B cell (primary cell): ENCODE measurements around the gene SEC24B. TPM values are rescaled to one million over a fixed set of nuclear protein-coding genes. Genes with fewer than 3 reads are reported as not detected.

Source experiments
- ATAC-seq: fragments of 200-7000 bp; cut with Tn5 transposase; one replicate; pipeline ENCODE4 v1.10.0; 2021; ENCODE audit warnings: low read depth, mild to moderate bottlenecking, moderate number of reproducible peaks, moderate library complexity
- CTCF ChIA-PET: fragments of 350-600 bp; sonication (Branson Sonifier 250); formaldehyde crosslinking; loops from one replicate; lab custom pipeline; 2021; ENCODE audit warnings: antibody characterized with exemption, inconsistent platforms; lab: Charles Lee
- POLR2A ChIA-PET: fragments of 350-600 bp; sonication (Branson Sonifier 250); formaldehyde crosslinking; loops from one replicate; lab custom pipeline; 2021; ENCODE audit warnings: antibody characterized with exemption; lab: Charles Lee
- DNase-seq: peaks from one replicate; pipeline ENCODE4 v3.0.0; 2013
- H2AFZ ChIP-seq: 2 replicates; pipeline ENCODE4 v1.6.1; 2012; ENCODE audit warnings: mild to moderate bottlenecking, low read depth, low read length; ENCODE audit not compliant: insufficient read depth, poor library complexity, severe bottlenecking
- H3K27ac ChIP-seq, 2 donors: 1 replicate in 1 of 2; 2 replicates in 1 of 2; pipeline ENCODE4 v1.5.1; 2012 to 2013; ENCODE audit warnings: low read length in 2 of 2, mild to moderate bottlenecking in 2 of 2, moderate library complexity in 1 of 2
- H3K27me3 ChIP-seq, 4 experiments: fragments of 200-600 bp in 1 of 4; sonication (generic) in 1 of 4; replicated peaks in 1 of 4; 1 replicate in 2 of 4; 2 replicates in 2 of 4; pipeline versions ENCODE4 v1.6.1 to v1.7.0; 2013 to 2016; ENCODE audit warnings: low read length in 3 of 4, mild to moderate bottlenecking in 2 of 4, mixed read lengths in 1 of 4, moderate library complexity in 1 of 4; ENCODE audit not compliant: insufficient read depth in 4 of 4, control insufficient read depth in 3 of 4; ENCODE audit errors: control extremely low read depth in 1 of 4
- H3K36me3 ChIP-seq, 2 experiments: replicated peaks in 1 of 2; 1 replicate in 1 of 2; 2 replicates in 1 of 2; pipeline versions ENCODE4 v1.6.1 to v1.7.1; 2013; ENCODE audit warnings: low read length in 1 of 2; ENCODE audit not compliant: insufficient read depth in 2 of 2, control insufficient read depth in 1 of 2; ENCODE audit errors: control extremely low read depth in 1 of 2, extremely low read depth in 1 of 2
- H3K4me1 ChIP-seq, 2 donors: fragments of 200-600 bp in 1 of 2; sonication (generic) in 1 of 2; 1 replicate in 1 of 2; 2 replicates in 1 of 2; pipeline versions ENCODE4 v1.5.1 to v1.6.1; 2013 to 2017; ENCODE audit warnings: low read length in 2 of 2; ENCODE audit not compliant: control insufficient read depth in 2 of 2, insufficient read depth in 2 of 2
- H3K4me2 ChIP-seq: replicated peaks from 2 replicates; pipeline ENCODE3; 2012; ENCODE audit warnings: mild to moderate bottlenecking, low read depth, low read length; ENCODE audit not compliant: poor library complexity, severe bottlenecking
- H3K4me3 ChIP-seq, 5 experiments: fragments of 200-600 bp in 1 of 5; sonication (generic) in 1 of 5; 1 replicate in 3 of 5; 2 replicates in 2 of 5; pipeline versions ENCODE4 v1.5.1 to v1.7.0; 2011 to 2016; ENCODE audit warnings: low read length in 4 of 5, mild to moderate bottlenecking in 4 of 5, low read depth in 2 of 5, control low read depth in 1 of 5, moderate library complexity in 1 of 5; ENCODE audit not compliant: insufficient read depth in 1 of 5; ENCODE audit errors: control extremely low read depth in 1 of 5, extremely low read depth in 1 of 5
- H3K79me2 ChIP-seq: fragments of 200-600 bp; sonication (generic); one replicate; pipeline ENCODE4 v1.6.0; 2016; ENCODE audit warnings: low read length; ENCODE audit not compliant: control insufficient read depth, insufficient read depth
- H3K9ac ChIP-seq: fragments of 200-600 bp; sonication (generic); 2 replicates; pipeline ENCODE4 v1.6.1; 2017; ENCODE audit warnings: mild to moderate bottlenecking, low read length, moderate library complexity
- H3K9me3 ChIP-seq, 3 donors: one replicate each; pipeline versions ENCODE4 v1.6.1 to v1.7.1; 2013; ENCODE audit warnings: low read length in 2 of 3; ENCODE audit not compliant: control insufficient read depth in 2 of 3, insufficient read depth in 1 of 3; ENCODE audit errors: control extremely low read depth in 1 of 3
- H4K20me1 ChIP-seq: 2 replicates; pipeline ENCODE4 v1.6.0; 2012; ENCODE audit warnings: mild to moderate bottlenecking, low read length; ENCODE audit not compliant: insufficient read depth, control insufficient read depth, poor library complexity, severe bottlenecking
- H3K27ac Mint-ChIP-seq: one replicate; pipeline ENCODE4 v1.8.0; 2021; ENCODE audit warnings: mixed read lengths
- H3K27me3 Mint-ChIP-seq: one replicate; pipeline ENCODE4 v1.8.0; 2021; ENCODE audit warnings: mixed read lengths
- H3K4me1 Mint-ChIP-seq: one replicate; pipeline ENCODE4 v1.8.0; 2021; ENCODE audit warnings: mixed read lengths
- H3K4me3 Mint-ChIP-seq: one replicate; pipeline ENCODE4 v1.8.0; 2021; ENCODE audit warnings: mixed read lengths
- H3K9me3 Mint-ChIP-seq: one replicate; pipeline ENCODE4 v1.8.0; 2022; ENCODE audit warnings: mixed read lengths; ENCODE audit not compliant: insufficient read depth
- EZH2 ChIP-seq: IDR thresholded peaks from 2 replicates; pipeline ENCODE4 v1.6.1; 2012; ENCODE audit warnings: borderline replicate concordance, low read depth, mild to moderate bottlenecking, moderate library complexity, low read length; ENCODE audit not compliant: insufficient read depth, poor library complexity, severe bottlenecking
- WGBS: methylation state at CpG from one replicate; pipeline ENCODE4 v1.1.5; 2013; ENCODE audit warnings: missing lambda C conversion rate; ENCODE audit not compliant: insufficient coverage; 5-methylcytosine and 5-hydroxymethylcytosine counted together
- intact Hi-C: fragments of 100-400 bp; cut with micrococcal nuclease; formaldehyde crosslinking; loops from one replicate; pipeline ENCODE4 v1.10.0; 2022
- polyA plus RNA-seq: library from polyadenylated mRNA; depleted of rRNA; stranded (reverse); fragments of >200 nt; gene quantifications from 2 replicates; pipeline ENCODE4 v1.2.3, GENCODE V29; 2012
- total RNA-seq, 2 donors: library from RNA; stranded (reverse); fragments of 120-200 nt in 1 of 2; gene quantifications; 1 replicate in 1 of 2; 2 replicates in 1 of 2; pipeline versions ENCODE4 v1.2.3 to v1.2.4, GENCODE V29; 2013 to 2022
- TF ChIP-seq, protein P1 (sequence below): fragments of 200-600 bp; IDR thresholded peaks from one replicate; pipeline ENCODE4 v1.8.0; 2022; ENCODE audit warnings: antibody characterized with exemption, mild to moderate bottlenecking

Gene SEC24B
- total and polyA plus RNA-seq, 2 donors (not counting 1 experiment from before 2014, with no cell fraction given) = 22.6 to 46.4 TPM

DNA sequence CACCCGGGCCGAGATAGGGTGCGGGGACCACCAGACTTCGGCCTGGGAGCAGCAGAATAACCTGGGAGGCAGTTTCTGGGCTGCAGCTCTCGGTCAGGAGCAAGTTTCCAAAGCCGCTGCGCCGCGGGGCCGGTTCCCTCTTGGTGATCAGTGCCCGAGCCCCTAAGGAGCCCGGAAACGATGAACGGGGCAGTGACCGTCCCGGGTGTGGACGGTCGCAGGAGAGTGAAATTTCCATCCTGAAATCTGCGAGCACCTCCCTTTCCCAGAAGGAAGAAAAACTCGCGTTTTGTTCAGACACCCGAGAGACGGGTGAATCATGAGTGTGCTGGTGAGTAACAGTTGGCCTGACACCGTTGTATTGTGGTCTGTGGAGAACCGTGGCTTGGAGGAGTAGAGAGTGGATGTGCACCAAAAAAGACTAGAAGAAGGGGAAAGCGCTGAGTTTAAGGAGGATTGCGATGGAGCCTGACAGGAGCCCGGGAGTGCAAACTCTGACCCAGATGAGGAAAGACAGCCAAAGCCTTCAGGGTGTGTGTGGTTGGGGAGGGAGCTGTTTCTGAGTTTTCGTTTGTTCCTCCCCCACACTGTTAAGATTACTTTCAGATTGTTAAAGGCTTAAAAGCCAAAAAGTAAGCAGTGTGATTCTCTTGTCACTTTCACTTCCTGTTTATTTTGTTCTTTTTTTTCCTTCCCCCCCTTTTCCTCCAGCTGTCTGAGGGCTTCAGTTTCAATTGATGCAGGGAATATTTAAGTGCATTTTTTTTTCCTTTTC, 127.3 kb downstream of the SEC24B start:
- Histone ChIP-seq H3K27ac (peak overlapping the region; percentile 67 to 83), H2AFZ (peak overlapping the region; percentile 94), H3K36me3 (no peaks in the 10 kb centered on the region), H3K4me2 (peak overlapping the region; percentile 86), H3K4me3 (peak overlapping the region; percentile 83 to 93 (median 91)), H3K4me1 (peaks cover 17 to 19% of the 10 kb centered on the region in 2 donors), H3K9ac (peak overlapping the region; percentile 89), H4K20me1 (peaks cover 46% of the 10 kb centered on the region), H3K79me2 (peaks cover 61% of the 10 kb centered on the region), H3K9me3 (peaks cover 0 to 14% (median 0%) of the 10 kb centered on the region in 3 donors), H3K27me3 (no peaks in the 10 kb centered on the region)
- CTCF ChIA-PET = interaction anchor here (1.0 kb wide), 1 partner anchor 142 kb away, joined by 6 read pairs; the partner anchor contains the start of gene CASP6
- intact Hi-C loops = loop anchor here (1.0 to 10.0 kb wide), 6 partner anchors 54 to 636 kb away; partner anchors contain the start of genes CASP6, ELOVL6, GAR1 and SEC24B
- Mint-ChIP-seq H3K27me3 (no peaks in the 10 kb centered on the region), H3K4me3 (peak overlapping the region; percentile 100), H3K4me1 (peaks cover 50% of the 10 kb centered on the region), H3K27ac (peak overlapping the region; percentile 100), H3K9me3 (no peaks in the 10 kb centered on the region)
- ATAC-seq = peak; percentile 64
- DNase-seq = peak; percentile 87
- POLR2A ChIA-PET = interaction anchor here (0.6 to 2.6 kb wide), 4 partner anchors 56 to 1571 kb away, joined by 3 to 9 read pairs (median 6); partner anchors contain the start of genes CASP6 and SEC24B
- under 1% methylated on average over 26 of the region's 29 CpGs for WGBS
- no peak for TF ChIP-seq EZH2
- TF ChIP-seq, protein P1, sequence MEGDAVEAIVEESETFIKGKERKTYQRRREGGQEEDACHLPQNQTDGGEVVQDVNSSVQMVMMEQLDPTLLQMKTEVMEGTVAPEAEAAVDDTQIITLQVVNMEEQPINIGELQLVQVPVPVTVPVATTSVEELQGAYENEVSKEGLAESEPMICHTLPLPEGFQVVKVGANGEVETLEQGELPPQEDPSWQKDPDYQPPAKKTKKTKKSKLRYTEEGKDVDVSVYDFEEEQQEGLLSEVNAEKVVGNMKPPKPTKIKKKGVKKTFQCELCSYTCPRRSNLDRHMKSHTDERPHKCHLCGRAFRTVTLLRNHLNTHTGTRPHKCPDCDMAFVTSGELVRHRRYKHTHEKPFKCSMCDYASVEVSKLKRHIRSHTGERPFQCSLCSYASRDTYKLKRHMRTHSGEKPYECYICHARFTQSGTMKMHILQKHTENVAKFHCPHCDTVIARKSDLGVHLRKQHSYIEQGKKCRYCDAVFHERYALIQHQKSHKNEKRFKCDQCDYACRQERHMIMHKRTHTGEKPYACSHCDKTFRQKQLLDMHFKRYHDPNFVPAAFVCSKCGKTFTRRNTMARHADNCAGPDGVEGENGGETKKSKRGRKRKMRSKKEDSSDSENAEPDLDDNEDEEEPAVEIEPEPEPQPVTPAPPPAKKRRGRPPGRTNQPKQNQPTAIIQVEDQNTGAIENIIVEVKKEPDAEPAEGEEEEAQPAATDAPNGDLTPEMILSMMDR = no peak
